Left ventricle myocardium superior (tissue), 1 donor: ENCODE results near the gene APH1B. TPM values are rescaled to one million over a fixed set of nuclear protein-coding genes. Genes with fewer than 3 reads are reported as not detected.

Experiments
- ATAC-seq: fragments of 200-7000 bp; cut with Tn5 transposase; one replicate; pipeline ENCODE4 v1.9.1; 2020; ENCODE audit warnings: mild to moderate bottlenecking, moderate library complexity
- DNase-seq: peaks from one replicate; pipeline ENCODE4 v3.0.0-alpha.2; 2020
- intact Hi-C: fragments of 100-400 bp; cut with micrococcal nuclease; formaldehyde crosslinking; loops from one replicate; pipeline ENCODE4 v1.11.0; 2022
- total RNA-seq: library from RNA; stranded (reverse); fragmentation: NEBNext Ultra II Directional; extraction: Animal tissue kit (Norgen Biotek cat#: 25700); gene quantifications from one replicate; pipeline ENCODE4 v1.2.1, GENCODE V29; 2021
- donor health status: DM: no; HTN: yes; CAD: no; lungs with severe emphysema.

Gene APH1B
- total RNA-seq, 1 donor from 2014 or later = 5.6 TPM

GRCh38 chr15:63344731-63345390 is 67.5 kb downstream of the APH1B start:
- intact Hi-C loops = no loop called here
- no peak for DNase-seq
- ATAC-seq = no peak

DNA sequence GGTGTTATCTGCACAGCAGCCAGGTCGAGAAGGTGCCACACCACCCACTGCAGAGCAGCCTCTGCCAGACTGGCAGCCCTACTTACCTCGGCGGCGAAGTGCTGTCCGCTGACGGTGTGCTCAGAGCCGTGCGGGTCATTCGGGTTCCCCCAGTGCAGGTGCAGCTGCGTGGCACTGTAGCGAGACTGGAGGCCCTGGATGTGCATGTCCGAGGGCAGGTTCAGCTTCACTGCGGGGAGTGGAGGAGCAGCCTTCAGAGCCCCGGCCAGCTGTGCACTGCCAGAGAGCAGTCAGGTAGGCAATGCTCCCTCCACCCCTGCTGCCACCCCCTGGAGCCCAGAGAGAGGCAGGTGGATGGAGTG is 68.0 kb downstream of the APH1B start:
- intact Hi-C loops = no loop called here
- no peak for DNase-seq
- ATAC-seq = no peak

DNA sequence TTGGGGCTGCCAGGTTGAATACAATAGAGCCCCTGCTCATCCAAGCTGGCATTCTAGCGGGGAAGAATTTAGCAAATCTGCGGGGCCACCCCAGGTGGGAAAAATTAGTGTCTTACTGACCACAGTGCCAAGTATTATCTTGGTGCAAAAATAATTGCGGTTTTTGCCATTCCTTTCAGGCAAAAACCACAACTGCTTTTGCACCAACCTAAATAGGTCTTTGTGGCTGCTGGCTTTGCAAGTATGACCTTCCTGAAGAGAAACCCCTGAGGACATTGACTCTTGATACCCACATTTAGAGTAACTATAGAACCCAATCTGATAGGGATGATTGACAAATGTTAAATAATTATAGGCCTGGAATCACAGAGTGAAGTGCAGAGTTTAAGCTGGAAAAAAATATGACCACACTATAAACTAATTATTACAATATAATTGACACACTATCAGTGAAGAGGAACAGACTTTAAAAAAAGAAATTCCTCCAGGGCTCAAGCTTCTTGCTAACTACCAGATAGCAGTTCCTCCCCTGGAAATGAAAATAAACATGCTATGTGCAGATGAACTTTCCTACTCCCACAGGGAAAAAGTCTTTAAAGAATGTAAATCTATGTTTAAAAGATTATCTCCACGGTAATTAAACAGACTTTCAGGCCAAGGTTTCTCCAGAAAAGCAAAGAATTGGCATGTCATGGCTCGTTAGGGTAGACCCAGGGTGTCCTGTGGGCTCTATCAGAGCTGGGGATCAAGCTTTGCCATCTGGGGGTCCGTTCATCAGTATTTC is 69.9 kb downstream of the APH1B start:
- ATAC-seq (no peak), DNase-seq (no peak)
- intact Hi-C loops = no loop called here

GRCh38 chr15:63348392-63348791 is 71.0 kb downstream of the APH1B start:
- peak; percentile 81 for DNase-seq
- intact Hi-C loops = no loop called here
- peak; percentile 57 for ATAC-seq

- intact Hi-C loops = no loop called here
- peak; percentile 42 for DNase-seq
- ATAC-seq = peak; percentile 10
Measured at GRCh38 chr15:63349156-63349555, 71.8 kb downstream of the APH1B start.

GRCh38 chr15:63349621-63350020 is 72.2 kb downstream of the APH1B start:
- DNase-seq (no peak), ATAC-seq (no peak)
- intact Hi-C loops = no loop called here

DNA sequence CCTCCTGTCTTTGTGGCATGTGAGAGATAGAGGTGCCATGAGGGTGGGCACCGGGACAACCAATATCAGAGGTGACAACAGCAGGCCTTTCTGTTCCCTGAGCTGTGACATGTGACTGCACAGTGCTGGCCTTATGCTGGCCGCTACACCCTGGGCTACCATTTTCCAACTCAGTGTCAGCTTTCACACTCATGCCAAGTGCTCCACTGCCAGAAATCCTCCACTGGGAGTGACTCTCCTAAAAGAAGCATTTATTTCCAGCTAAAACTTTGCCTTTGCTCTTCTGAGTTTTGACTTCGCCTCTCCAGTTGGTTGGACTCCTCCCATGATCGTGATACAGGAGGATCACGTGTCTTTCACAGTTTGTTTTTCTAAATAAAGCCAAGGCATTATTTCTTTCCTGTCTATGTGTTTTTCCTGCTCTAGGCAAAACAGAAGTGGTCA is 72.8 kb downstream of the APH1B start:
- peak; percentile 80 for DNase-seq
- intact Hi-C loops = no loop called here
- peak; percentile 96 for ATAC-seq

- ATAC-seq (no peak), DNase-seq (no peak)
- intact Hi-C loops = no loop called here
Measured at GRCh38 chr15:63351170-63351569, 73.8 kb downstream of the APH1B start.

DNA sequence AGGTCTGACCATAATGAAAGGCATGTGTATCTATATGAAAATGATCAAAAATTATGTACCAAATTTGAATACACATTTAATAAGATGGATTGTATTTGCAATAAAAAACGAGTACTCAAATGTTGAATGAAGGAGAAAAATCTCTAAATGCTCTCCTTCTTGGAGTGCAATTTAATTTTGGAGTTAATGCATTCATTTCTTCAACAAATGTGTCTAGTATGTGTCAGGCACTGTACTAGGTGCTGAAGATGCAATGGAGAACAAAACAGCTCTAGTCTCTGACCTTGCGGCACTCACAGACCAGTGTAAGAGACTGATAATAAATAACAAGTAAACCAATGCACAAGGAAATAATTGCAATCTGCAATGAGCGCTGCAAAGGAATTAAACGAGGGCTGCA is 75.4 kb downstream of the APH1B start:
- intact Hi-C loops = no loop called here
- no peak for ATAC-seq
- DNase-seq = no peak

DNA sequence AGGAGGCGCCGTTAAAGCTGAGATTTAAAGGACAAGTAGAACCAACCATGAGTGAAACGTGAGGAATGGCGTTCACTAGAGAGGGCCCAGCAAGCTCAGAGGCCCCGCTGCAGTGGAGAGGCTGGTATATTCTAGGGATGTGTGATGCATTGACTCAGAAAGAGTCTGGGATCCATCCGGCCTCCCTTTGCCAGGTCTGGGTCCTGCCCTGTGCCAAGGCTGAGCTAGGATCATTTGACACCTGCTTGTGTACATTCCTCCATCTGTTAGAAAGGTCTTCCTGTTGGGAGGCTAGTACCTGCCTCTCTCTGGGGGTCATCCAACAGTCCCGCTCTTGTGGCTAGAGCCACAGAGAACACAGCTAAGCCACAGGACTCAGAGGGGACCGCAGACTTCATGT is 75.9 kb downstream of the APH1B start:
- no peak for DNase-seq
- no peak for ATAC-seq
- intact Hi-C loops = no loop called here

DNA sequence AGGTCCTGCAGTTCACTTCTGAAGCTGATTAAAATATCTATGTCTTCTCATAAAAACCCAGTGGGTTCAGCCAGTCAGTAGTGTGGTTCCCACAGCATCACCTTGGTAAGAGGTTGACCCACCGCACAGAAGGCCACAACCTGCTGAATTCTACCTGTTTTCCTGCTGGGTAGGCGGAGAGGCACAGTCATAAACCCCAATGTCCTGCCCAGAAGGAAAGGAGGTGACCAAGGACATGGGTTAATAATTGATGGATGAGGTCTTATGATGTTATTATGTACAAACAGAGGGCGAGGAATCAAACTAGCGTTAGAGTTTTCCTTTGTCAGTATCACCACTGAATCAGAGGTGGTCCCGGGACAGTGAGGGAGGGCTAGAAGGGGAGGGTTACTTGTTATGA is 76.5 kb downstream of the APH1B start:
- intact Hi-C loops = no loop called here
- DNase-seq (no peak), ATAC-seq (no peak)

GRCh38 chr15:63354821-63355650 is 77.6 kb downstream of the APH1B start:
- DNase-seq = no peak
- ATAC-seq = no peak
- intact Hi-C loops = no loop called here

DNA sequence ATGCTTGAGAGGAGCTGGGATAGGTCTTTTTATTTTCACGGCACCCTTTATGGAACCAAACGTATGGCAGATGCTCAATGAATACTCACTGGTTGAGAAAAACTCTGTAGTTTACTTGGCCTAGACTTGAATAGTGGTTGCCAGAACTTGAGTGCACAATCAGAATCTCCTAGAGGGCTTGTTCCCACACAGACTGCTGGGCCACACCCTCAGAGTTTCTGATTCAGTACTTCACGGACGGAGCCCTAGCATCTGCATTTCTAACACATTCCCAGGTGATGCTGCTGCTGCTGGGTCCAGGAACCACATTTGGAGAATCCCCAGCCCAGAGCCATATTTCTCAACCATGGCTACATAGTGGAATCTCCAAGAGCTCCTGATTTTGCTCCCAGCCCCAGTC is 79.7 kb downstream of the APH1B start:
- ATAC-seq (no peak), DNase-seq (no peak)
- intact Hi-C loops = no loop called here

GRCh38 chr15:63357731-63358130 is 80.3 kb downstream of the APH1B start:
- no peak for ATAC-seq

GRCh38 chr15:63358241-63359029 is 81.0 kb downstream of the APH1B start:
- DNase-seq (no peak), ATAC-seq (no peak)
- intact Hi-C loops = no loop called here

More at GRCh38 chr15:63357731-63358130, 80.3 kb downstream of the APH1B start:
- intact Hi-C loops = no loop called here
- no peak for DNase-seq
